Tibial nerve (tissue), 4 donors: ENCODE results near the gene ARMH4. TPM values are rescaled to one million over a fixed set of nuclear protein-coding genes. Genes with fewer than 3 reads are reported as not detected.

Experiments used
- DNase-seq, 2 donors: peaks; one replicate each; pipeline ENCODE4 v3.0.0-alpha.2; 2019; ENCODE audit warnings: low spot score in 2 of 2
- H3K27ac ChIP-seq, 4 donors: fragments of 200-600 bp; sonication (generic) in 3 of 4; one replicate each; pipeline ENCODE4 v1.5.1; 2017 to 2019; ENCODE audit warnings: mild to moderate bottlenecking in 1 of 4
- H3K27me3 ChIP-seq, 2 donors: fragments of 200-600 bp; sonication (generic) in 1 of 2; one replicate each; pipeline versions ENCODE4 v1.5.1 to v1.6.0; 2017 to 2019
- H3K36me3 ChIP-seq, 3 donors: fragments of 200-600 bp; sonication (generic); one replicate each; pipeline ENCODE4 v1.5.1; 2018 to 2019
- H3K4me1 ChIP-seq, 4 donors: fragments of 200-600 bp; sonication (generic) in 3 of 4; one replicate each; pipeline ENCODE4 v1.5.1; 2017 to 2019
- H3K4me3 ChIP-seq, 4 donors: fragments of 200-600 bp; sonication (generic) in 3 of 4; one replicate each; pipeline ENCODE4 v1.5.1; 2017 to 2019; ENCODE audit warnings: mild to moderate bottlenecking in 1 of 4, moderate library complexity in 1 of 4
- H3K9me3 ChIP-seq, 4 donors: fragments of 200-600 bp; sonication (generic) in 3 of 4; one replicate each; pipeline ENCODE4 v1.5.1; 2017 to 2019
- EP300 ChIP-seq, 2 donors: sonication (generic); formaldehyde crosslinking; IDR thresholded peaks; one replicate each; pipeline ENCODE4 v1.6.1; 2017; ENCODE audit warnings: antibody characterized with exemption in 2 of 2, mild to moderate bottlenecking in 1 of 2
- POLR2A ChIP-seq, 2 donors: fragments of 450-650 bp; IDR thresholded peaks; one replicate each; pipeline ENCODE4 v1.6.1; 2017; ENCODE audit warnings: antibody characterized with exemption in 2 of 2, mild to moderate bottlenecking in 2 of 2, moderate library complexity in 2 of 2
- WGBS, 2 donors: methylation state at CpG; one replicate each; pipeline ENCODE4 v1.1.5; 2018; 5-methylcytosine and 5-hydroxymethylcytosine counted together
- total RNA-seq, 4 donors: library from RNA; depleted of rRNA; stranded (reverse); fragments of >200 nt; gene quantifications; one replicate each; pipeline ENCODE4 v1.1.0, GENCODE V29; 2016
- TF ChIP-seq, protein P1 (sequence below), 5 experiments: fragments of 200-600 bp in 3 of 5; fragments of 450-650 bp in 2 of 5; sonication (generic) in 3 of 5; IDR thresholded peaks; one replicate each; pipeline ENCODE4 v1.5.1; 2016 to 2019; ENCODE audit warnings: antibody characterized with exemption in 5 of 5, mild to moderate bottlenecking in 3 of 5, moderate library complexity in 2 of 5

The ARMH4 gene
- total RNA-seq, 4 donors from 2014 or later = 3.6 to 9.0 (median 5.6) TPM

DNA sequence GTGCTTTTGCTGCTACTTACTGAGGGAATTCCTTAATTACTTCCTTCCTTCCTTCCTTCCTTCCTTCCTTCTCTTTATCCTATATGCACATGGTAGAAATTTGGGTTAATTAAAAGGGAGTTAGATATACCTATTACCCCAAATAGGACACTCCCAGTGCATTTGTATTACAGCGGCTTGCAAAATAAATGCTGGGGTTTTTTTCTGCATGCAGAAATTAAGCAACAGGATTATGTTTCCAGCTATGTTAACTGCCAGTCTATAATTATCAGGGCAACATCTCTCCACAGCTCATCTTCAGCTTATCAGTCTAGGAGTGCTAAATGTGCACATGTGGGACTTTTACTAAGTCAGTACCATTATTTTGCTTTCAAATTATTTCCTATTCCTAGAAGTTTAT is 153.2 kb downstream of the ARMH4 start:
- TF ChIP-seq EP300 (IDR thresholded peaks at IDR 0.05) (no peak), POLR2A (IDR thresholded peaks at IDR 0.05) (no peak)
- TF ChIP-seq, protein P1, sequence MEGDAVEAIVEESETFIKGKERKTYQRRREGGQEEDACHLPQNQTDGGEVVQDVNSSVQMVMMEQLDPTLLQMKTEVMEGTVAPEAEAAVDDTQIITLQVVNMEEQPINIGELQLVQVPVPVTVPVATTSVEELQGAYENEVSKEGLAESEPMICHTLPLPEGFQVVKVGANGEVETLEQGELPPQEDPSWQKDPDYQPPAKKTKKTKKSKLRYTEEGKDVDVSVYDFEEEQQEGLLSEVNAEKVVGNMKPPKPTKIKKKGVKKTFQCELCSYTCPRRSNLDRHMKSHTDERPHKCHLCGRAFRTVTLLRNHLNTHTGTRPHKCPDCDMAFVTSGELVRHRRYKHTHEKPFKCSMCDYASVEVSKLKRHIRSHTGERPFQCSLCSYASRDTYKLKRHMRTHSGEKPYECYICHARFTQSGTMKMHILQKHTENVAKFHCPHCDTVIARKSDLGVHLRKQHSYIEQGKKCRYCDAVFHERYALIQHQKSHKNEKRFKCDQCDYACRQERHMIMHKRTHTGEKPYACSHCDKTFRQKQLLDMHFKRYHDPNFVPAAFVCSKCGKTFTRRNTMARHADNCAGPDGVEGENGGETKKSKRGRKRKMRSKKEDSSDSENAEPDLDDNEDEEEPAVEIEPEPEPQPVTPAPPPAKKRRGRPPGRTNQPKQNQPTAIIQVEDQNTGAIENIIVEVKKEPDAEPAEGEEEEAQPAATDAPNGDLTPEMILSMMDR (IDR thresholded peaks at IDR 0.05) = no peak
- no peak overlapping the region for H3K4me3 ChIP-seq
- no peaks in the 10 kb centered on the region for H3K9me3 ChIP-seq
- no peak for DNase-seq
- H3K4me1 ChIP-seq = peaks cover 0 to 3% (median 0%) of the 10 kb centered on the region in 4 donors
- H3K27ac ChIP-seq = no peak overlapping the region
- H3K27me3 ChIP-seq = no peaks in the 10 kb centered on the region
- H3K36me3 ChIP-seq = peaks cover 0 to 2% (median 0%) of the 10 kb centered on the region in 3 donors
- 76 to 91% methylated on average over 1 of the region's 1 CpG for WGBS, 2 donors

DNA sequence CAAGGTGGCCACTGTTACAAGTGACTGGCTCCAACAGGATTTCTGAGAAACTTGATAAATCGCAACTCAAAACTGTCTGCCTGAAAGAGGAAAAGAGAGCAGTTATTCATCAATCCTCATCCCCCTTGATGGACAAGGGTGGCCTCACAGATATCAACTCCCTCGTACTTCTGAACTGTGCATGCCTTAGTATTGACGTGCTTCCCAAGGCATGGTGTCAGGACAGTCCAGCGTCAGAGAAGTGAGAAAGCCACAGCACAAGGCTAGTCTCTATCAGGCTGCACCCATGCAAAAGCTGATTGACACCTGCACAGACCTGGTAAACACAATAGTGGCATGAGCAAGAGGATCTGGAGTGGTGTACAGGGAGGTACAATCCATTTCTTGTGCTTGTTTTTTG is 160.7 kb downstream of the ARMH4 start:
- WGBS, 2 donors = 84% methylated on average over 4 of the region's 4 CpGs
- TF ChIP-seq EP300 (IDR thresholded peaks at IDR 0.05) = no peak
- no peak for TF ChIP-seq POLR2A (IDR thresholded peaks at IDR 0.05)
- TF ChIP-seq, protein P1 (IDR thresholded peaks at IDR 0.05) = no peak

DNA sequence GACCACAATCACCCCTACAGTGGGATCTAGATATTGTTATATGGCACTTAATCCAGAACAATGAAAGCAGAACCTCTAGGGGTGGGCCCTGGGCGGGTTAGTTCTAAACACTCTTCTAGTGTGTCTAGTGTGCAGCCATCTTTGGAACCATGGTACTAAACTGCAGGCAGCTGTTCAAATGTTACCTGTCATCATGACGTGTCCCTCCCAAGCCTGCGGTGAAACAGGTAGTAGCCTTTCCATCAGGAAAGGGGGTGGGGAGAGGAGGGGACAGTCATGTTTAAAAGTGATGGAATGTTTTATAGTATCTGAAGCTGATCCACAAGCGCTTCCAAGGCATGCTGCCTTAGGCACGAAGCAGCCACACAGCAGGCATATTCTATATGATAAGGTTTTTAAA is 163.6 kb downstream of the ARMH4 start:
- TF ChIP-seq POLR2A (IDR thresholded peaks at IDR 0.05) (no peak), EP300 (IDR thresholded peaks at IDR 0.05) (no peak)
- TF ChIP-seq, protein P1 (IDR thresholded peaks at IDR 0.05) = no peak
- Histone ChIP-seq H3K9me3 (no peaks in the 10 kb centered on the region), H3K4me1 (no peaks in the 10 kb centered on the region), H3K36me3 (no peaks in the 10 kb centered on the region), H3K4me3 (no peak overlapping the region), H3K27ac (no peak overlapping the region), H3K27me3 (no peaks in the 10 kb centered on the region)
- no peak for DNase-seq
- 92 to 93% methylated on average over 5 of the region's 5 CpGs for WGBS, 2 donors

More for the DNA sequence above, 160.7 kb downstream of the ARMH4 start:
- H3K9me3 ChIP-seq = no peaks in the 10 kb centered on the region
- no peak for DNase-seq
- H3K27ac ChIP-seq = no peak overlapping the region
- H3K36me3 ChIP-seq = no peaks in the 10 kb centered on the region
- H3K4me3 ChIP-seq = no peak overlapping the region
- H3K27me3 ChIP-seq = no peaks in the 10 kb centered on the region
- H3K4me1 ChIP-seq = no peaks in the 10 kb centered on the region

DNA sequence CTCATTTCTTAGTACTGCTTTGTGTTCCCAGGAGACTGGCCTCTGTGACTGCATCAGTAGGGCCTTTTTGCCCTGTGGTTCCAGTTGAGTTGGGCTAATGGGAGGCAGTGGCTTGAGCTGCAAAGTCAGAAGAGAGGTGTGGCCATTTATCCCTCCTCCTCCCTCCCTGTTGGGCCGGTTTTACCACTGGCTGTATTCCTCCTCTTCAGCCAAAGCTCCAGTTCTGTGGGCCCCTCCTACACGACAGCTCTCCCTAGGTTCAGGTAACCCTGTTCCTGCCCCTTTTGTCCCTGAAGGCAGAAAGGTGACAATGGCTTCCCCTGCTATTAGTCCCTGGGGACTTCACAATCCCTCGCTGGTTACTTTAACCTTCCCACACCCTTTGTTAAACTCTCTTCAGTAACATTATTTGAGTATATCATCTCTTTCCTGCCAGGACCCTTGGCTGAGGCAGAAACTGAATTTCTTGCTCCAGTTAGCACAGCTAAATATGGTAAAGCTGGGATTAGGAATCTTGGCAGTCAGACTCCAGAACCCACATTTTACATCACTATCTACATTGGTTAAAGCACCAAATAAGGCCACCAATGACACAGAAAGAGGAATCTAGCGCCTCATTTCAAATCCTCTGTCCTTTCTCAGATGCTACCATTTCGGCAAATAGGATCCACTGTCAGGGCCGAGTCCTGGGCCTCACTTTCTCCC is 164.3 kb downstream of the ARMH4 start:
- H3K4me1 ChIP-seq = no peaks in the 10 kb centered on the region
- H3K27me3 ChIP-seq = no peaks in the 10 kb centered on the region
- no peak for DNase-seq
- no peak for TF ChIP-seq EP300 (IDR thresholded peaks at IDR 0.05)
- H3K4me3 ChIP-seq = no peak overlapping the region
- no peaks in the 10 kb centered on the region for H3K36me3 ChIP-seq
- no peak overlapping the region for H3K27ac ChIP-seq
- H3K9me3 ChIP-seq = no peaks in the 10 kb centered on the region
- 74 to 75% methylated on average over 6 of the region's 6 CpGs for WGBS, 2 donors

DNA sequence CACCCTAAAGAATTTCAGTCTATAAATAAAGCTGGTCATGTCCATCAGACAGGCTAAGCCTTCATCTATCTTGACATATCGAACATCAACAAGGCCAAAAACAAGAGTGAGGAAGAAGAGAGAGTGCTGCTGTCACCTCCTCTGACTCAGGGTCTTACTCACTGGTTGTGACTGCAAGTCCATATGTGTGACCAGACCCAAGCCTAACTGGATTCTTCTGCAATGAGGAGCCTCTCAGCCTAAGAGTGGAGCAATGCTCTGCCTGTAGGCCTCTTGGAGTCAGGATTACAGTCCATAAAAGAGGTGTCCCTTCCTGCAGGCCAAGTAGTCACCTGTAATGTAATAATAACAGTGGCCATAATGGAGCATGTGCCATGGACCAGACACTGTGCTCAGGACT is 165.0 kb downstream of the ARMH4 start:
- H3K27ac ChIP-seq = no peak overlapping the region

More for the DNA sequence above, 165.0 kb downstream of the ARMH4 start:
- 75 to 90% methylated on average over 1 of the region's 1 CpG for WGBS, 2 donors
- Histone ChIP-seq H3K4me3 (no peak overlapping the region), H3K4me1 (no peaks in the 10 kb centered on the region), H3K9me3 (no peaks in the 10 kb centered on the region), H3K27me3 (no peaks in the 10 kb centered on the region), H3K36me3 (no peaks in the 10 kb centered on the region)
- TF ChIP-seq POLR2A (IDR thresholded peaks at IDR 0.05) (no peak), EP300 (IDR thresholded peaks at IDR 0.05) (no peak)
- TF ChIP-seq, protein P1 (IDR thresholded peaks at IDR 0.05) = no peak
- no peak for DNase-seq
